ENCODE measurements around the gene PPP4R1. TPM values are rescaled to one million over a fixed set of nuclear protein-coding genes. Genes with fewer than 3 reads are reported as not detected.

The PPP4R1 gene
- polyA plus RNA-seq, 10 donors: 49.2 to 77.4 (median 62.0) TPM

- DNase-seq: peak in 1 of 3 donors; percentile 40
Measured at GRCh38 chr18:9513971-9514512, 100.3 kb downstream of the PPP4R1 start.

- no peak for DNase-seq
Measured at GRCh38 chr18:9508446-9509025, 105.8 kb downstream of the PPP4R1 start.

- DNase-seq: no peak
Measured at GRCh38 chr18:9507565-9508088, 106.7 kb downstream of the PPP4R1 start.

- DNase-seq: no peak
Measured at GRCh38 chr18:9506046-9506792, 108.1 kb downstream of the PPP4R1 start.

Other genes starting within 250 kb of the PPP4R1 start
- gene RALBP1, start 139.0 kb downstream of the PPP4R1 start, polyA plus RNA-seq (ENCODE audit: insufficient read length in 10 of 10): 10 to 100 TPM; 35.8 to 53.3 (median 42.9) TPM
- 10 to 100 TPM; 27.0 to 37.1 (median 33.2) TPM for gene RAB31, start 93.7 kb upstream of the PPP4R1 start, polyA plus RNA-seq (ENCODE audit: insufficient read length in 10 of 10)